HG02840 (cell line): ENCODE measurements around the gene ANKH.

Source experiments
- ATAC-seq: cut with Tn5 transposase; IDR thresholded peaks from one replicate; pipeline ENCODE4 v1.9.1; 2021; ENCODE audit warnings: mild to moderate bottlenecking, moderate library complexity, moderate number of reproducible peaks; ENCODE audit not compliant: unreplicated experiment, low FRiP score

The ANKH gene

DNA sequence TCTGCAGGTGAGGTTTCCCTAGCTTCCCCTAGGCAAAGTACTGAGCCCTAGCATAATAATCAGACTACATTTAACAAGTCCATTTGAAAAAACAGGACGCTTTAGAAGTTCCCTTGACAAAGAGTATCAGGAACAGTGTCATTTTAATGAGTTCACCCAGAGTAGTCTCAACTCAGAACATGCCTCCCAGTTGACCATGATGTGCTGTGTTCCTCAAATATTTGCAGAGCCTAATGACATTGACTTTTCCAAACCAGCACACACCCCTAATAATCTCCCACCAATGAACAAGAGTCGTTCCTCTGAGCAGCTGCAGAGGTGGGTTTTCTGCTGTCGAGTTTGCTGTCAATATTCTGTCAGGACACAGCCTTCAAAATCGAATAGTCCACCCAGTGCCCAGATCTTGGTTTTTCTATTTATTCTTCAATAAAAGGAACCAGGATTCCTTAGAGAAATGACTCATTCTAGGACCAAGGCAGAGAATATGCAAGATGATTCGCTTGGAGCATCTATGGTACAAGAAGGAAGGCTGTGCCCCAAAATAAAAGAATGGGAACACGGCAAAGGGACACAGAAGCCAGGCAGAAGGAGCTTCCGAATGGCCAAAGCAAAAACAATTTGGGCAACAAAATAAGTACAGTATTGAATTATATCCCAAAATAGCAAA lies 149.5 kb downstream of the ANKH start:
- no peak for ATAC-seq

DNA sequence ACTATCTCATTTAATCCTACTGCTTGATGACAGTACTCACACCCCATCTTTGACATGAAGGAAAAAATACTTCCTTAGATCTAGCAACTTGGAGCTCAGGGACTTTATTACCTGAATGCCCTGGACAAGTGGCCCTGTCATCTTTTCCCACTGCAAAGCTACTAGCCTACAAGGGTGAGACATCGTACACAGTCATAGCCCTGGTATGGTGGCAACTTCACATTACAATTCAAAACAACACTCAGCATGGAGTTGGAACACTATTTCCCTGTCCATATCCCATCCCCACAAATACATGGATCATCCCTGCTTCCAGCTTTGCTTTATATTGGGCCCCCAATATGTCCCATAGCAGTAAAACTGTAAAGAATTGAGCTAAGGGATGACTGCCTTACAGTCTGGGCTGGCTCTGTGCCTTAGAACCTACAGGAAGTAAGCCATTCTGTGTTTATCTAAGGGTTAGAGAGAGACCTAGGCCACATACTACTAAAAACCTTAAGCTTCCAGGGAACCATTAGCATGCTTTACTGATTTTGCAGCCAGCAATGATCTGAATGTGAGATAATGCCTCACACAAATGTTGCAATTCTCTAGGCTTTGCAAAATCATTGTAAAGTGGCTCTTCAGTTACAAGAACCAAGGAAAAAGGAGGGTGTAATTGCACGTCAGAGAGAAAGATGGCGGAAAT lies 151.2 kb downstream of the ANKH start:
- no peak for ATAC-seq

DNA sequence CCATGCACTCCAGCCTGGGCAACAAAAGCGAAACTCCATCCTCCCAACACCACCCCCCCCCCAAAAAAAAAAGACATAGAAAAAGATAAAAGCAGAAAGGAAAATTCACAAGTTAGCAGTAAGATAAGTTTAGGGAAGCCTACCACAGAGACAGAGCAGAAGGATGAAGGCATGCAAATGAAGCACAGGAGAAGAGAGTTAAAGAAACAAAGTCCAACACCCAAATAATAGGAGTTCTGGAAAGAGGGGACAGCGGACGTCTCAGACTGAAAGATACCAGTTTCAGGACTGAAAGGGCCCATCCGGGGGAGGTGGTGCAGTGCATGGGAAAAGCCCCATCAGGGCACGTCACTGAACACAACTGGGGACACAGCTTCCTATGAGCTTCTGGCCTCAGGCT lies 152.8 kb downstream of the ANKH start:
- ATAC-seq: no peak

DNA sequence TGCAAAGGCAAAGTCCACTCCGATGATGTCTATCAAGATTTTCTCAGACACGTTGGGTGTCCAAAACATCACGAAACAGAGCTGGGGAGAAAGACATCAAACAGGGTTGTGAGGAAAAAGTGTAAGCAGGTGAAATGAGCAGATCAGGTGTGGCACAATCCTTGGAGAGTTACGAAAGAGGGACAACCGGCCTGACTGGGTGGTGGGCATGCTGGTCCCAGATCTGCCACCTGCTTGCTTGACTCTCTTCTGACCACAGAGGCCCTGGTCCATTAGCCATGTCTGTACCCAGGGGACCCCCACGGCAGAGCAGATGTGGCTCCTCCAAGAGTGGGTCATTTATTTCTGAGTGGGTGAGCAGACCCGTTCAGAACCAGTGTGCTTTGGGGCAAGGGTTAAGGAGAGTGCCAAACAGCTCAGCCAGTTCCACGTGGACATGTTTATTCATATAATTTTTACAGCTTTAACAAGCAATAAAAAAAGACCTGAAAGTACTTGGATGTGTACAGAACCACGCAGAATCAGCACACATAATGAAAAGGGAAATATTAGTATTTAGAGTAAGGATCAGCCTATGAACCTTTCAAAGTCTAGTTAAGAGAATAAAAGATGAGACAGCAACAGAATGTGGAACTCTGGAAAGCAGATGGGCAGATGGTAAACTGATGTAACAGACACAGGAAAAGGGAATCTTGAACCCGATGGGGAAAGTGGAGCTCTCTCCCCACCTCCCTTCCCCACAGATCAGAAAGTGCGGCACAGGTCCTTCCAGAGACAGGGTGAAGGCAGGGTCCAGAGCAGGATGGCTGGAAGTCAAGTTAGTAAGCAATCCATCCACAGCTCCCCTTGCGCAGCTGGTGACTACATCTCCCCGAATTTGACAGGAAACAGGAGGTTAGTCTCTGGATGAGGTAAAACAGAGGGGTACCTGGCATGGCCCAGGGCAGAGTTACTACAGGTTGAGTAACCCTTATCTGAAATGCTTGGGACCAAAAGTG lies 154.5 kb downstream of the ANKH start:
- ATAC-seq: no peak

DNA sequence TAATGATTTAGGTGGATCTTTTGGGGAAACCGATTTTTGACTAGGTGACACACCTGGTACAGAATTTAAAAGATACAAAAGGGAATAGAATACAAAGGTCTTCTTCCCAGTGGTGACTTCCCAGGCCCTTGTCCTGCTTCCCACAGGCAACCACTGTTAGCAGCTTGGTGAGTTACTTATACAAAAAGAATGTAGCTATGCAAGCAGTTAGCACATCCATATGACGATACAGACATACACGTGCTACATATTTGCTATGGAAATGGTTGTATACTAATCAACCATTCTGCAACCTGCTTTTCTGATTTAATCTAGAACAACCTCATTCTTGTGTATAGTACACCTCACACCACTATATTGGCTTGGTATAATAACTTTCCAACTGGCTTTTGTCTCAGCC lies 156.1 kb downstream of the ANKH start:
- no peak for ATAC-seq

DNA sequence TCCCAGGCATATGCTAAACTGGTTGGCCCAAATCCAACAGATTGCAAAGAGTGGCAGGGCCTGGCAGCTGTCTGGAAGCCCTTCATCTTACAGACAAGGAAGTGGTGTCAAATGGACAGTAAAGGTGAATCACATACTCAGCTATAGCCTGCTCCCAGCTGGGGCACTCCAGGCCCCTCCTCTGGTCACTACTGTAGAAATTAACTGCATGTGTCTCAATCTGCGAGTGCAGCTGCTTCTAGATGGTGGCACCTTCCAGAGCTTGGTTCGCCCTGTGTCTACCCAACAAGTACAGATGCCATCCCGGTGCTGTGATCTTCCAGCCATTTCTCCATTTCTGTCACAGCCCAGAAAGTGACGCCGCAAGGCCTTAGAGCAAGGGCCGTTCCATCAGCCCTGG lies 156.9 kb downstream of the ANKH start:
- no peak for ATAC-seq

DNA sequence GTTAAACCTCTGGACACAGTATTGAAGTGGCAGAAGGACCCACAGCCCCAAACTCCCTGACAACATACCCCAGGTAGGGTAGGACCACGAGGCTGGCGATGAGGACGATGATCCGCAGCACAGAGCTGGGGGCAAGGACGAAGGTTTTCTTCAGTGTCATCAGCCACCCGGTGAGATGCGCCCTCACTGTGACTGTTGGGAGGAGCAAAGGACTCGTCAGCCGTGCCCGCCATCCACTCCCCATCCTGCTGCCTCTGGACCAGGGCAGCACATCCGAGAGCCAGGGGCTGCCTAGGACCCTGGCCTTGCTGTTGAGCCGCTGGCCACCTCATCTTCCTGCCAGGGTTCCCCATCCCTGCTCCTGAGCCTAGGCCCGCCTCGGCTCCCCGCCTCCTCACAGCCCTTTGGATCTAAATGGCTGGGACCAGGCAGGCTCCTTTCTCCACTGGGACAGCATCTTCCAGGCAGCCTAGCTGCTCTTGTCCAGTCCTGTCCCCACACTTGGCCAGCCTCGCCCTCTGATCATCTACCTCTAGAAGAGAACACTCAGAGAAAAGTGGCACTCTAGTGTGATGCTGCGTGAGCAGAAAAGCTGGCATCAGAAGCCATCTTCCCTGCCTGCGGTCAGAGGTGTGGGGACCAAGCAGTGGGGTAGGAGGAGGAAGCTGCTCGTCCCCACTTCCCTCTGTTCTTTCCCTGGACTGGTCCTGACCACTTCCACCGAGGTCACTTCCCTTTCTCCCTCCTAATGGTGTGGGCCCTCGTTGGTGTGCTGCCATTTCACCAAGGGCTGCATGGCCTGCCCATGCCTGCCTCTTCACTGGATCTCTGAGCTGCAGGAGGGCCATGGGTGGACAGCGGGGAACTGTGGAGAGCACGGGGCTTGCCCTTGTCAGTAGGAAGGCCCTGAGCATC lies 157.8 kb downstream of the ANKH start:
- no peak for ATAC-seq

DNA sequence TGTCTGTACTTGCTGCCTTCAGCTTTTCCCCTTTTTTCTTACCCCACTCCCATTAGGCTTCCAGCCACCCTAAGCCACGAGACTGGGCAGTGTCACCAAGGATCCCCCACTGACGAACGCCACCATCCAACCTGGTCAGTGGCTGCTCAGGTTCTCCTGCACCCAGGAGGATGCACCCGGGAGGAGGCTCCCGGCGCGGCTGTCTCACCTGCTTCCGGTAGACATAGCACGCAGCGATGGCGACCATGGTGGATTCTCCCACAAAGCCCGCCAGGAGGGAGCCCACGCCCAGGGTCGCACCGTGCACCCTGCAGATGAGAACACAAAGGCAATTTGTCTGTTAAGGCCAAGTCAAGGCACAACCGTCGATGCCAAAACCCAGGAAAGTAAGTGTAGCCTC lies 158.9 kb downstream of the ANKH start:
- no peak for ATAC-seq

DNA sequence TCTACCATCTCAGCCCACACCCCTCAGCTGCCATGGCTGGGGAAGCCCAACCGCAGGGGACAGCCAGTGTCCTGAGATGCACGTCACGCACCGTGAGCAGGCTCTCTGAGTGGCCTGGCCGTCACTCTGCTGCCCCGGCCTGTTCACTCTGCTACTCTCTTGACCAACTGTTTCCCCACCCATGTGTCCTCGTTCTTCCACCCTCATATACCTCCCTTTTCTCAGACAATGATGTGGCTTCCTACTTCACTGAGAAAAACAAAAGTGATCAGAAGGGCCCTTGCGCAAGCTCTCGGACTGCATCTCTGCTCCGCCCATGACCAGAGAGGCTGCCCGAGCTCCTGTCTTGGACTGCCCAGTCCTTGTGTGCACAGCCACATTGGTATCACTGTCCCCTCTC lies 159.4 kb downstream of the ANKH start:
- no peak for ATAC-seq

DNA sequence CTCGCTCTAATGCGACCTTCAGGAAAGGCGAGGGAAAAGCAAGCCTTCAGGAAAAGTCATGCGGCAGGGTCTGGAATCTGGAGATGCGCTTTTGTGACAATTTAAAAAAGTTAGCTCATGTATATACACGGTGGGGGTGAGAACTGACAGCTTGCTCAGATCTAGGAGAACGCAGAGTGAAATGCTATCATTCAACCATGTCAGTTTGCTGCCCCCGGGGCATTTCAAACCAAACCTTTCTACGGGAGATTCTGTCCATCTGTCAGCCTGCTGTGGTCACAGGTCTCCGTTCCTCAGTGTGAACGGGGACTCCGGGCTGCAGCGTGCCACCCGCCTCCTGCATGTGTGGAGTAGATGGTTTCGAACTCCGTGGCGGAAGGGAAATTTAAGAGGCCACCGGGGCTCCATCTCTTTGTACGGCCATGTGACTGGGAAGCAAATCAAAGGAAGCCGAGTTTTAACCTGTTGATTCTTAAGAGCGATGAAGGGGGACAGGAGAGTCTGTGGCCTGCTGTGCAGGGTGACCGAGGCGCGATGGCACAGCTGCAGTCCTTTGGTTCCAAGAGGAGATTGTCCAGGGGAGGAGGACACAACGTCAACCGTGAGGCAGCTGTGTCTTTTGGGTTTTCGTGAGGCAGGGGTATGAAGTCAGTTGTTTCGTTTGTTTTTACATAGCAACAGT lies 161.1 kb downstream of the ANKH start:
- no peak for ATAC-seq

DNA sequence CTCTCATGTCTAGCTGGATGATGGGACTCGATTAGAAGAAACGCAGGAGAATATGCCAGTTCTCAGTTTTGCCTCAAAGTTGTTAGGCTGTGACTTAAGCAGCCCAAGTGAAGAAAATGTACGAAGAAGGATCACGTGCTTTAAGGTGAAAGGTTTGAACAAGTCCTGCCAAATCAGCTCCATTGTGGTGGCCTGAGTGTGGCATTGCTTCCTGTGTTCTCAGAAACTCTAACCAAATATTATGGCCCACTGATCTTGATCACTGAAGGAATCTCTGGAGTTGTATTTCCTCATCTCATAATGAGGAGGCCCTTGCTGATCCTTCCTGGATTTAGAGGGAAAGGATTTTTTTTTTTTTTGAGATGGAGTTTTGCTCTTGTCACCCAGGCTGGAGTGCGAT lies 163.0 kb downstream of the ANKH start:
- no peak for ATAC-seq

DNA sequence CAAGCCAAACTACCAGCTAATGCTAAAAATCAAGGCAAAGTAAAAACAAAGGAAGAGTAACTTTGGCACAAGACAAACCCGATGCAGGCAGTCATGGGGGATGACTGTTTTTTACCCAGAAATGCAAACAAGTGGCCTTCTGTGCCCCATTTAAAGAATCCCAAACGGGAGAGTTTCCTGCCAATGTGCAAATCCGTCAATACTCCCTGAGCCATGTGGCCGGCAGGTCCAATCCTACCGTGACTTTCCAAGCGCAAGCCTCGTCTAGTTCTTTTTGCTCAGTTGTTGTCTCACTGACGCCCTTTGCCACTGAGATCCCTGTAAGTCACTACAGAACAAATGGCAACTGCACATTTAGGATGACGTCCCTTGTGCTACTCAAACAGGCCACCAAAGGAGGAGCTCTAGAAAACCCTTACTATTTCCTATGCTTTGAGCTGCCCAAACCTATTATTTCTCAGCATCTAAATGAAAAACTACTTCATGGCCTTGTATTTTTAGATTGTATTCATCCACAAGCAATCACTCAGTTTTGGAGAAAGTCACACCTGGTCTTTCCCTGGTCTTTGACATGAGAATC lies 163.7 kb downstream of the ANKH start:
- ATAC-seq: no peak

DNA sequence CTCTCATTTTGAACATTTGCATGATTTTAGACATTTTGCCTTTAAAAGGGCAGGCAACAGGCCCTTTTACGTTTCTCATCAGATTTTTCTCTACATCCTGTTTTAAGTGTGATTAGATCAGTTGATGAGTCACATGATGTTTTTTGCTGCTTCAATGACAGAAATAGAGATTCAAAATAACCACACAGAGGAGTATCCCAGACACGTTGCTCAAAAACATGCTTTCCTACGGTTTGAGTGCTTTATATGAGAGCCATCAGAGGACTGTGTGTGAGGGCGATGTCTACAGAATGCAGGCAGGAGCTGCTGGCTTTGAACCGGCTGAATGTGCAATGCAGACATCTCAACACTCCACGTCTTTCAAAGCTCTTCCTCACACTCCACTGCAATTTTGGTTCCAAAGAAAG lies 165.0 kb downstream of the ANKH start:
- ATAC-seq: no peak

DNA sequence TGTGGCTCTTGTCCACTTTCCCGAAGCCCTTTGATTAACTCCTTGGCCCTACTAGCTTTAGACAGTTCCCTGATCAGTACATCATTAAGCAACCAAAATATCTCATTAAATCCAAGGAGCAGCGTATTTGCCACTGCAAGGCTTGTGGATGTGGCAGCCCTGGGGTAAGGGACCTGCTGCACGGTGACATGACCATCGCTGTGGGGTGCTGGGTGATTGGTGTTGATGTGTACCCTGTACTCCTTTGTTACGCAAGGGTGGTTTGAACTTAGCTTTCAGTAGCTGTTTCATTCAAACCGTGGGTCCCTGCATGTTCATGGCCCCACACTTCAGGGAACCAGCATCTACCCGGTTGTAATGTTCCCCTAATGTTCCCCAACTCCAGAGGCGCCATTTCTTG lies 166.0 kb downstream of the ANKH start:
- no peak for ATAC-seq

DNA sequence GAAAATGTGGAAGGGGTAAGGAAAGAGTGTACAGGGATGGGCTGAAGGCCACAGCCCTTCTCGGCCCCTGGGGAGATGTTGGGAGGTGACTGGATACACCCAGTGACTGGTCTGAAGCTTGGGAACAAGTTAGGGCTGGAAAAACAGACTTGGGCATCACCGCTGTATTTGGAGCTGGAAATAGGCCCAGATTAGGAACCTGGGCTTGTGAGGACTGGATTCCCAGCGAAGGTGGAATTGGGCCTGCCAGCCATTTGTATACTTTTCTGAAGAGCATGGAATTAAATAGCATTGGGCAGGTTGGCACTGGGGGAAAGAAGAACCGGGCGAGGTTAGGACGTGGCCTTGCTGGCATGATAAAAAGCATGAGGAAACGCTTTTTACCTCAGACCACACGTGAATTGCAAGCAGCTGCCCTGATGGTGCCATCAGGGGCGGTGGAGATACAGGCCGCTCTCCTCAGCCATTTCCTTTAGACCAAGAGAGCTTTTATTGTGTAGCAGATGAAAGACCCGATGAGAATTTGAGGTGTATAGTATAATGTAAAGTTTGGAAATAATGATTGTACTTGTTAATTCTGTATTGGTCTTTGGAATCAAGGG lies 169.2 kb downstream of the ANKH start:
- ATAC-seq: no peak

DNA sequence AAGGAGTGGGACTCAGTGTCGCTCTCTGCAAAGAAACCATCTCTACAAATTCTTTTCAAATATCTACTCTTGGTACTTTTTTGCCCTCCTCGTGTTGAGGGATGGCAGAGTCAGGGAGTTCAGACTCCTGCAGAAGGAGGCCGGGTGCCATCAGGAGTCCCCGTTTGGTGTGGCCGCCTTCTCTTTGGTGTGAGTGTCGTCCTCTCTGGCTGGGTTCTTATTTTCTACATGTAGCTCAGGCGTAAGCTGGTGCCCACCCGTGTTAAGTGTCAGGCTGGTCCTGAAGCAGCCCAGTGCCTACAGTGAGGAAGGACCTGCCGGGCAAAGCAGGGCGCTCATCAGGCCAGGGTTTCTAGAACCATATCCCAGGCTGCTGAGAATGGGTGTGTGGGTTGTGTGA lies 170.0 kb downstream of the ANKH start:
- ATAC-seq: no peak

DNA sequence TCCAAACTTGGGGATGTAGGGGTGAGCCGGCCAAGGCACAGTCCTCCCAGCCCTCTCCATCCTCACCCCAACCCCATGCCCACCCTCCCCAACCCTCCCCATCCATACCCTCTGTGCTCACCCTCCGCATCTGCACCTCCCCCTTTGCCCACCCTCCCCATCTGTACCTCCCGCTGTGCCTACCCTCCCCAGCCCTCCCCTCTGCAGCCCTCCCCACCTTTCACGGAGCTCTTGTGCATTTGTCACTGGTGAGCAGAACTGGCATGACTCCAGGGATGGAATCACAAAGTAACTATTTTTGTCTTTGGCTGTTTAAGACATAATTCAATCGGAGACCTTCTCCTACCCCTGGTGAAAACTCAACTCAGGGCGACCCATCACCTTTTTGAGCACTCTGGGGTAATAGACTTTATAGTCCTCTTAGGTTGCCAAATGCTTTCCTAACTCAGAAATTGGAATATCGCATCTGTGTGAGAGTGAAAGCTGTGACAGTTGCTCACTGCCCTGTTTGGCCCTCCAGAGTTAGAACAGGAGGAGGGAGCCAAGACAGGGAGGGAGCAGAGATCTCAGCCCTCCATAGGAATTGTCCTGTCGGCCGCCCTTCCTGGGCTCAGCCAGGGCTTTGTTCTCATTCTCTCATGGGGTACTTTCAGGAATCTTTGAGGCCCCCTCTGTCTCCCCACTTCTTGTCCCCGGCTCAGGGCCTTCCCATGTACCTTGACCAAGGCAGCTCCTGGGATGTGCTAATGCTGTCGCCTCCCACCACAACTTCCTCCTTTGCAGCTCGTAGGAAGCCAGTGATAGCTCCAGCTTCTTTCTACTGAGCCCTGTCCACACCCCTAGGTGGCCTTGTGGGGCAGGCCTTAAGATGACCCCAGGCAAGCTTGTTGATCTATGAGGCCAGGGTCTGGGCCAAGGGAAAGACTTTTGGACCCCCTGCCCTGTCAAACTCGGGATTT lies 170.8 kb downstream of the ANKH start:
- no peak for ATAC-seq
